OCI-M2 (cell line): ENCODE measurements around the gene CDS1.
"Not testable (repeated sequence)": the region's sequence is repeated elsewhere in the genome, so short reads cannot be mapped to it uniquely, and the experiment has no call there.

Experiments
- DNase-seq: peaks from one replicate; lab custom pipeline; 2025; ENCODE audit not compliant: unreplicated experiment; lab: John Stamatoyannopoulos, UW

CDS1 gene

GRCh38 chr4:84606645-84607044 lies 23.7 kb downstream of the CDS1 start:
- no peak for DNase-seq

DNA sequence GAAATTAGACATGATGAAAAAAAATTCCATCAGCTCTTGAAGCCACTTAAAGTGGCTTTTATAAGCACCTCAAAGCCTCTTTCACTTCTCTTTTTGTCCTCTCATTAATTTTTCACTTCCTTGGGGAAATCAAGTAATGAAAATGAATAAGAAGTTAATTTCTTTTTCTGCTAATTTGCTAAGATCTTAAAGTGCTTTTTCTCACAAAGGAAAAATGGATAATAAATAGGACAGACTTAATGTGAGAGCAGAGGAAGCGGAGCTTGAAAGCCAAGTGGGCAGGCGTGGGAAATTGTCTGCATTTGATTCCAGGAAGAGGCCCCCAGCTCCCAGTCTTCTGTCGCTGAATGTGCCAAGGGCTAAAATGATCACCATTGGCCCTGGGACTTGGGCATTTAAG lies 28.6 kb downstream of the CDS1 start:
- no peak for DNase-seq

- DNase-seq = no peak
Observed at GRCh38 chr4:84614891-84615290, 32.0 kb downstream of the CDS1 start.

GRCh38 chr4:84615355-84615754 lies 32.4 kb downstream of the CDS1 start:
- no peak for DNase-seq

- DNase-seq = no peak
Observed at GRCh38 chr4:84622959-84623358, 40.0 kb downstream of the CDS1 start.

DNA sequence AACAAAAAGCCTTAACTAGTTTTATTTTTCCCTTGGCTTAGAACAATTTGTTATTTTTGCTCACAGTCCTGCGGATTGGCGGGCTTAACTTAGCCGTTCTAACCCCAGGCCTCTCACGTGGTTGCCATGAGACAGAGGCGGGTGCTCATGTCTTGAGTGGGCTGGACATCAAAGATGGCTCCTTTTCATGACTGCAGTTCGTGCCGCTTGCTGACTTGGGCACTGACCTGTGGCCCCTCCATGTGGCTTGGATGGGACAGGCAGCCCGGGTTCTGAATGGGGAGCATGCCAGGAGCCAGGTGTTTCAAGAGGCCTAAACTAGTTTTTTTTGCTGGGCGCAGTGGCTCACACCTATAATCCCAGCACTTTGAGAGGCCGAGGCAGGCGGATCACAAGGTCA lies 40.7 kb downstream of the CDS1 start:
- no peak for DNase-seq

- no peak for DNase-seq
Observed at GRCh38 chr4:84626673-84627072, 43.7 kb downstream of the CDS1 start.

DNA sequence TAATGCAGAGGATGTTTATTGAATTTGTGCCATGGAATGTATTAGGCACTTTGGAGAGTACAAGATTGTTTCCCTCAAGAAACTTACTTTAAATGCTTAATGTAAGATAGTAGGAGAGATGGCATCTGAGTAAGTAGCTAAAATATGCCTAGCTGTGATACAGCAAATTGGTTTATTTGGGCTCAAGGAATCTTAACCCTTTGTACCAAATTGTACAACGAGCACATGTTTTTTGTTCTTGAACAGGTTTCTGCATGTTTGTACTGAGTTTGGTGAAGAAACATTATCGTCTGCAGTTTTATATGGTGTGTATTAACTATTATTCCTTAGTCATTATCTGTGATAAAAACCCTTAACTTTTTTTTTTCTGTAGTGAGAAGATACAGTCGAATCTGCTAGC lies 48.6 kb downstream of the CDS1 start:
- DNase-seq = no peak

- no peak for DNase-seq
Observed at GRCh38 chr4:84632092-84632491, 49.2 kb downstream of the CDS1 start.

- no peak for DNase-seq
Observed at GRCh38 chr4:84634961-84635360, 52.0 kb downstream of the CDS1 start.

GRCh38 chr4:84638092-84638491 lies 55.2 kb downstream of the CDS1 start:
- no peak for DNase-seq

GRCh38 chr4:84639145-84639544 lies 56.2 kb downstream of the CDS1 start:
- no peak for DNase-seq

GRCh38 chr4:84644087-84644486 lies 61.2 kb downstream of the CDS1 start:
- no peak for DNase-seq

- DNase-seq = no peak
Observed at GRCh38 chr4:84647312-84647884, 64.5 kb downstream of the CDS1 start.

DNA sequence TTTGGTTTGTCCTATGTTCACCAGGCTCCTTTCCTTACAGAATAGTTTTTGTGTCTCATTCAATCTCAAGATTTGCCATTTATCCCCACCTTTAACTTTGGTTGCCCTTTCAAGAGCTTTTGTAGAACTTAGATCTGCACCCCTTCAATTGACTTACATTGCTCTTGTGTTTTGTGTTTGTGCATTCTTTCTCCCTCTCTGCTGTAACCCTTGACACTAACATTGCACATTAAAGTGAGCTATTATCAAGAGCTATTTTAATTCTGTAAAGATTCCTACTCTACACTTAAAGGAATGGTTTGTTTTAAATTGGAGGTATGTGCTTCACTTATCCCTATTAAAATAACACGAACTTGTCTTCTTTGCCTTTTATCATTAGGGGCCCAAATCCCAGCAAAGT lies 65.3 kb downstream of the CDS1 start:
- DNase-seq = no peak

- DNase-seq = no peak
Observed at GRCh38 chr4:84648863-84649647, 66.1 kb downstream of the CDS1 start.

DNA sequence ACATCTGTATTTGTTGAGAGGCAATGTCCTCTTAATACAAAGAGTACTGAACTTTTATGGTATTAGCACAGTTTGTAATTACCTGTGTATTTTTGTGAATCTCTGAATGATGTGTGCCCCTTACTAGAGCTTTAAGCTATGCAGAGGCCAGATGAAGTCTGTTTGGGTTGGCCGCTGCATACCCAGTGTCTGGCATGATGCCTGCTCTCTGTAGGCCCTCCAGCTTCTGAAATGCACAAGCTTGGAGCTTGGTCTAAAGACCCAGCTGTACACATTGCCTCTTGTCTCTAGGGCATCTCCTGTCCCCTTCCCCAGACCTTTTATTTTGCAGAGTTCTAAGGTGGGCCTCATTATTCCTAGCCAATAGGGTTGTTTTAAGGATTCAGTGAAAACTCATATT lies 68.6 kb downstream of the CDS1 start:
- no peak for DNase-seq

GRCh38 chr4:84652478-84652877 lies 69.6 kb downstream of the CDS1 start:
- DNase-seq = no peak

GRCh38 chr4:84660606-84661005 lies 77.7 kb downstream of the CDS1 start:
- DNase-seq = no peak

DNA sequence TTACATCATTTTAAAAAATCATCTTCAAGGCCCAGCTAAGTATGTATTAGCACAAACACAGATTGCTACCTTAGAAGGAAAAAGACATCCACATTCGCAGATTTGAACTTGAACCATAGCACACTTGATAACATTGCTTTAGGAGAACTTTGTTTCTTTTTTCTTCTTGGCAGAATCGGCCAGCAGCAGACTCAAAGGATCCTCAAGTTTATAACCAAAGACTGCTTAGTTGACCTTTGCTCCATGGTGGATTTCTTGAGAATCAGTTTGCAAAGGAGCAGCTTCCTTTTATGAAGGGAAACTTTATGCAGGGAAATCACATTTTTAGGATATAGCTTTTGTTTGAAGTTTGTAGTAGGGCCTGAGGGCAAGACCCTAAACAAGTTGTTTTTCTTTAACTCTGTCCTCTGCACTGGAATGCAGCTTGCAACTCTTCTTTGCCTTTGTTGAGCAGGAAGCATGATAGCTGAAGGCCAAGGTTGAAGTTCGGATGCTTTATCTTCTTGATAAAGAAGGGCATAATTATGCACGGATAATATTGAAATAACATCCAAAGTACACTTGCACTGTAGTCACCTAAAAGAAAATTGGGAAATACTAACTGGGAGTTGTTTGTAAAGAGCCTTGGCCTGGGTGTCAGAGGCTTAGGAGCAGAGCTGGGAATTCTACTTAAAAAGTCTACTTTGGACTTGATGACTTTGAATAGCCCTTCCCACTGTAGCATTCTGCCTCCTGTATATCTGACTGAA lies 78.4 kb downstream of the CDS1 start:
- no peak for DNase-seq

DNA sequence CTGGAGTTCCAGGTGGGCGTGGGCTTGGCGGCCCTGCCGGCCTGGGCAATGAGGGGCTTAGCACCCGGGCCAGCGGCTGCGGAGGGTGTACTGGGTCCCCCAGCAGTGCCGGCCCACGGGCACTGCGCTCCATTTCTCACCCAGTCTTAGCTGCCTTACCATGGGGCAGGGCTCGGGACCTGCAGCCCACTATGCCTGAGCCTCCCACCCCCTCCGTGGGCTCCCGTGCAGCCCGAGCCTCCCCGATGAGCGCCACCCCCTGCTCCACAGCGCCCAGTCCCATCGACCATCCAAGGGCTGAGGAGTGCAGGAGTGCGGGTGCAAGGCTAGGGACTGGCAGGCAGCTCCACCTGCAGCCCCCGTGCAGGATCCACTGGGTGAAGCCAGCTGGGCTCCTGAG lies 81.8 kb downstream of the CDS1 start:
- not testable (repeated sequence) for DNase-seq

DNA sequence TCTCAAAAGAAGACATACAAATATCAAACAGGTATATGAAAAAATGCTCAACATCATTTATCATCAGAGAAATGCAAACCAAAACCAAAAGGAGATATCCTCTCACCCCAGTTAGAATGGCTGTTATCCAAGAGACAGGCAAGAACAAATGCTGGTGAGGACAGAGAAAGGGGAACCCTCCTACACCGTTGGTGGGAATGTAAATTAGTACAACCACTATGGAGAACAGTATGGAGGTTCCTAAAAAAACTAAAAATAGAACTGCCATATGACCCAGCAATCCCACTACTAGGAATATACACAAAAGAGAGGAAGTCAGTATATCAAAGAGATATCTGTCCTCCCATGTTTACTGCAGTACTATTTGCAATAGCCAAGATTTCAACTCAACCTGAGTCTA lies 83.5 kb downstream of the CDS1 start:
- no peak for DNase-seq
